Measurements from ENCODE around the gene RADIL. TPM values are rescaled to one million over a fixed set of nuclear protein-coding genes. Genes with fewer than 3 reads are reported as not detected.
"Not testable (repeated sequence)": the region's sequence is repeated elsewhere in the genome, so short reads cannot be mapped to it uniquely, and the experiment has no call there.

The RADIL gene
- polyA plus RNA-seq, 2 donors, result 0.29 to 0.93 TPM

- H3K9me3 ChIP-seq (ENCODE audit: control insufficient read depth in 2 of 2, insufficient read depth in 1 of 2, low read depth in 1 of 2, low read length in 1 of 2), result no peaks in the 10 kb centered on the region
- no peaks in the 10 kb centered on the region for H3K36me3 ChIP-seq (ENCODE audit: control insufficient read depth in 2 of 2, insufficient read depth in 2 of 2, low read length in 1 of 2)
- WGBS, 2 donors, result 75 to 80% methylated on average over 29 of the region's 29 CpGs
- no peak overlapping the region for H3K4me3 ChIP-seq (ENCODE audit: low read depth in 1 of 2, low read length in 2 of 2)
- H3K27me3 ChIP-seq (ENCODE audit: control insufficient read depth in 1 of 2, insufficient read depth in 2 of 2, low read length in 2 of 2), result no peaks in the 10 kb centered on the region
- H3K4me1 ChIP-seq (ENCODE audit: control insufficient read depth in 2 of 2, insufficient read depth in 2 of 2, low read length in 1 of 2), result no peaks in the 10 kb centered on the region
- no peak overlapping the region for H3K27ac ChIP-seq (ENCODE audit: low read depth in 2 of 2, low read length in 1 of 2)
Measured at GRCh38 chr7:4805110-4805983, 78.2 kb downstream of the RADIL start.

GRCh38 chr7:4803397-4804241, 79.9 kb downstream of the RADIL start:
- no peak overlapping the region for H3K27ac ChIP-seq (ENCODE audit: low read depth in 2 of 2, low read length in 1 of 2)
- H3K9me3 ChIP-seq (ENCODE audit: control insufficient read depth in 2 of 2, insufficient read depth in 1 of 2, low read depth in 1 of 2, low read length in 1 of 2), result no peaks in the 10 kb centered on the region
- H3K4me1 ChIP-seq (ENCODE audit: control insufficient read depth in 2 of 2, insufficient read depth in 2 of 2, low read length in 1 of 2), result no peaks in the 10 kb centered on the region
- H3K36me3 ChIP-seq (ENCODE audit: control insufficient read depth in 2 of 2, insufficient read depth in 2 of 2, low read length in 1 of 2), result no peaks in the 10 kb centered on the region
- H3K4me3 ChIP-seq (ENCODE audit: low read depth in 1 of 2, low read length in 2 of 2), result no peak overlapping the region
- H3K27me3 ChIP-seq (ENCODE audit: control insufficient read depth in 1 of 2, insufficient read depth in 2 of 2, low read length in 2 of 2), result no peaks in the 10 kb centered on the region
- WGBS, 2 donors, result 77% methylated on average over 41 of the region's 41 CpGs

- WGBS, 2 donors, result 83 to 90% methylated on average over 21 to 23 of the region's 23 CpGs
- not testable (repeated sequence) for H3K27ac ChIP-seq (ENCODE audit: low read depth in 2 of 2, low read length in 1 of 2); H3K4me3 ChIP-seq (ENCODE audit: low read depth in 1 of 2, low read length in 2 of 2)
Measured at GRCh38 chr7:4802577-4802976, 80.9 kb downstream of the RADIL start.

GRCh38 chr7:4801839-4802231, 81.7 kb downstream of the RADIL start:
- no peaks in the 10 kb centered on the region for H3K27me3 ChIP-seq (ENCODE audit: control insufficient read depth in 1 of 2, insufficient read depth in 2 of 2, low read length in 2 of 2)
- WGBS, 2 donors, result 79 to 84% methylated on average over 11 to 18 of the region's 18 CpGs
- H3K4me3 ChIP-seq (ENCODE audit: low read depth in 1 of 2, low read length in 2 of 2), result no peak overlapping the region
- H3K4me1 ChIP-seq (ENCODE audit: control insufficient read depth in 2 of 2, insufficient read depth in 2 of 2, low read length in 1 of 2), result no peaks in the 10 kb centered on the region
- no peaks in the 10 kb centered on the region for H3K36me3 ChIP-seq (ENCODE audit: control insufficient read depth in 2 of 2, insufficient read depth in 2 of 2, low read length in 1 of 2)
- H3K27ac ChIP-seq (ENCODE audit: low read depth in 2 of 2, low read length in 1 of 2), result no peak overlapping the region
- H3K9me3 ChIP-seq (ENCODE audit: control insufficient read depth in 2 of 2, insufficient read depth in 1 of 2, low read depth in 1 of 2, low read length in 1 of 2), result no peaks in the 10 kb centered on the region

More at GRCh38 chr7:4802577-4802976, 80.9 kb downstream of the RADIL start:
- not testable (repeated sequence) for H3K27me3 ChIP-seq (ENCODE audit: control insufficient read depth in 1 of 2, insufficient read depth in 2 of 2, low read length in 2 of 2); H3K9me3 ChIP-seq (ENCODE audit: control insufficient read depth in 2 of 2, insufficient read depth in 1 of 2, low read depth in 1 of 2, low read length in 1 of 2); H3K4me1 ChIP-seq (ENCODE audit: control insufficient read depth in 2 of 2, insufficient read depth in 2 of 2, low read length in 1 of 2); H3K36me3 ChIP-seq (ENCODE audit: control insufficient read depth in 2 of 2, insufficient read depth in 2 of 2, low read length in 1 of 2)

GRCh38 chr7:4800926-4801838, 82.3 kb downstream of the RADIL start:
- Histone ChIP-seq H3K4me3 (ENCODE audit: low read depth in 1 of 2, low read length in 2 of 2) (no peak overlapping the region), H3K9me3 (ENCODE audit: control insufficient read depth in 2 of 2, insufficient read depth in 1 of 2, low read depth in 1 of 2, low read length in 1 of 2) (no peaks in the 10 kb centered on the region), H3K27me3 (ENCODE audit: control insufficient read depth in 1 of 2, insufficient read depth in 2 of 2, low read length in 2 of 2) (no peaks in the 10 kb centered on the region), H3K36me3 (ENCODE audit: control insufficient read depth in 2 of 2, insufficient read depth in 2 of 2, low read length in 1 of 2) (no peaks in the 10 kb centered on the region), H3K27ac (ENCODE audit: low read depth in 2 of 2, low read length in 1 of 2) (no peak overlapping the region), H3K4me1 (ENCODE audit: control insufficient read depth in 2 of 2, insufficient read depth in 2 of 2, low read length in 1 of 2) (no peaks in the 10 kb centered on the region)
- 86% methylated on average over 27 of the region's 27 CpGs for WGBS, 2 donors

GRCh38 chr7:4800487-4800886, 83.0 kb downstream of the RADIL start:
- no peaks in the 10 kb centered on the region for H3K27me3 ChIP-seq (ENCODE audit: control insufficient read depth in 1 of 2, insufficient read depth in 2 of 2, low read length in 2 of 2)
- no peak overlapping the region for H3K27ac ChIP-seq (ENCODE audit: low read depth in 2 of 2, low read length in 1 of 2)
- no peaks in the 10 kb centered on the region for H3K9me3 ChIP-seq (ENCODE audit: control insufficient read depth in 2 of 2, insufficient read depth in 1 of 2, low read depth in 1 of 2, low read length in 1 of 2)
- H3K4me1 ChIP-seq (ENCODE audit: control insufficient read depth in 2 of 2, insufficient read depth in 2 of 2, low read length in 1 of 2), result no peaks in the 10 kb centered on the region
- WGBS, 2 donors, result 73 to 83% methylated on average over 8 to 10 of the region's 10 CpGs
- H3K36me3 ChIP-seq (ENCODE audit: control insufficient read depth in 2 of 2, insufficient read depth in 2 of 2, low read length in 1 of 2), result no peaks in the 10 kb centered on the region
- no peak overlapping the region for H3K4me3 ChIP-seq (ENCODE audit: low read depth in 1 of 2, low read length in 2 of 2)

- H3K9me3 ChIP-seq (ENCODE audit: control insufficient read depth in 2 of 2, insufficient read depth in 1 of 2, low read depth in 1 of 2, low read length in 1 of 2), result no peaks in the 10 kb centered on the region
- H3K27me3 ChIP-seq (ENCODE audit: control insufficient read depth in 1 of 2, insufficient read depth in 2 of 2, low read length in 2 of 2), result no peaks in the 10 kb centered on the region
- H3K4me1 ChIP-seq (ENCODE audit: control insufficient read depth in 2 of 2, insufficient read depth in 2 of 2, low read length in 1 of 2), result no peaks in the 10 kb centered on the region
- 68 to 70% methylated on average over 36 to 39 of the region's 39 CpGs for WGBS, 2 donors
- no peak overlapping the region for H3K4me3 ChIP-seq (ENCODE audit: low read depth in 1 of 2, low read length in 2 of 2)
- H3K36me3 ChIP-seq (ENCODE audit: control insufficient read depth in 2 of 2, insufficient read depth in 2 of 2, low read length in 1 of 2), result no peaks in the 10 kb centered on the region
- no peak overlapping the region for H3K27ac ChIP-seq (ENCODE audit: low read depth in 2 of 2, low read length in 1 of 2)
Measured at GRCh38 chr7:4799508-4800268, 83.8 kb downstream of the RADIL start.

- Histone ChIP-seq H3K27ac (ENCODE audit: low read depth in 2 of 2, low read length in 1 of 2) (no peak overlapping the region), H3K36me3 (ENCODE audit: control insufficient read depth in 2 of 2, insufficient read depth in 2 of 2, low read length in 1 of 2) (no peaks in the 10 kb centered on the region), H3K27me3 (ENCODE audit: control insufficient read depth in 1 of 2, insufficient read depth in 2 of 2, low read length in 2 of 2) (no peaks in the 10 kb centered on the region), H3K4me1 (ENCODE audit: control insufficient read depth in 2 of 2, insufficient read depth in 2 of 2, low read length in 1 of 2) (no peaks in the 10 kb centered on the region), H3K4me3 (ENCODE audit: low read depth in 1 of 2, low read length in 2 of 2) (no peak overlapping the region), H3K9me3 (ENCODE audit: control insufficient read depth in 2 of 2, insufficient read depth in 1 of 2, low read depth in 1 of 2, low read length in 1 of 2) (no peaks in the 10 kb centered on the region)
- WGBS, 2 donors, result 77 to 78% methylated on average over 15 of the region's 15 CpGs
Measured at GRCh38 chr7:4798706-4799235, 84.7 kb downstream of the RADIL start.

Measured in esophagus (tissue), 2 donors.